ENCODE results near the gene ASMT.
A peak's percentile ranks its signal among the peaks of the same experiment; 100 is the strongest.

The ASMT gene

GRCh38 chrX:1592470-1593142, 22.3 kb upstream of the ASMT start:
- Mint-ChIP-seq H3K27me3 (no peaks in the 10 kb centered on the region), H3K9me3 (no peaks in the 10 kb centered on the region), H3K36me3 (peaks cover 6% of the 10 kb centered on the region), H3K27ac (peak overlapping the region; percentile 65), H3K4me3 (peak overlapping the region; percentile 92), H3K4me1 (peaks cover 25% of the 10 kb centered on the region)

GRCh38 chrX:1593286-1594271, 21.3 kb upstream of the ASMT start:
- peak overlapping the region; percentile 65 for H3K27ac Mint-ChIP-seq
- H3K9me3 Mint-ChIP-seq: no peaks in the 10 kb centered on the region
- peaks cover 6% of the 10 kb centered on the region for H3K36me3 Mint-ChIP-seq
- H3K27me3 Mint-ChIP-seq: no peaks in the 10 kb centered on the region
- H3K4me3 Mint-ChIP-seq: peak overlapping the region; percentile 92
- peaks cover 25% of the 10 kb centered on the region for H3K4me1 Mint-ChIP-seq

DNA sequence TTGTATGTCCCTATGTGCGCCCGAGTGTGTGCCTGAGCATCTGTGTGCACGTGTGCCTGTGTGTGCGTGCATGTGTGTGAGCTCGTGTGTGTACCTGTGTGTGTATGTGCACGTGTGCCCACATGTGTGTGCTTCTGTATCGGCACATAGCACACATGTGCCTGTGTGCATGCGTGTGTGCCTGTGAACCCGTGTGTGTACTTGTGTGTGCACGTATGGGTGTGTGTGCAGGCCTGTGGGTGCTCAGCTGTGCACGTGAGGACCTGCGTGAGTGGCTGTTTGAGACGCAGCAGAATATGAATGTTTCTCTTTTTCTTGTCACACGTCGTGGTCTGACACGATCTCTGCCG, 19.2 kb upstream of the ASMT start:
- Mint-ChIP-seq H3K27me3 (no peaks in the 10 kb centered on the region), H3K4me3 (peak overlapping the region; percentile 11), H3K36me3 (peaks cover 10% of the 10 kb centered on the region), H3K9me3 (no peaks in the 10 kb centered on the region), H3K4me1 (peaks cover 25% of the 10 kb centered on the region), H3K27ac (peak overlapping the region; percentile 62)

DNA sequence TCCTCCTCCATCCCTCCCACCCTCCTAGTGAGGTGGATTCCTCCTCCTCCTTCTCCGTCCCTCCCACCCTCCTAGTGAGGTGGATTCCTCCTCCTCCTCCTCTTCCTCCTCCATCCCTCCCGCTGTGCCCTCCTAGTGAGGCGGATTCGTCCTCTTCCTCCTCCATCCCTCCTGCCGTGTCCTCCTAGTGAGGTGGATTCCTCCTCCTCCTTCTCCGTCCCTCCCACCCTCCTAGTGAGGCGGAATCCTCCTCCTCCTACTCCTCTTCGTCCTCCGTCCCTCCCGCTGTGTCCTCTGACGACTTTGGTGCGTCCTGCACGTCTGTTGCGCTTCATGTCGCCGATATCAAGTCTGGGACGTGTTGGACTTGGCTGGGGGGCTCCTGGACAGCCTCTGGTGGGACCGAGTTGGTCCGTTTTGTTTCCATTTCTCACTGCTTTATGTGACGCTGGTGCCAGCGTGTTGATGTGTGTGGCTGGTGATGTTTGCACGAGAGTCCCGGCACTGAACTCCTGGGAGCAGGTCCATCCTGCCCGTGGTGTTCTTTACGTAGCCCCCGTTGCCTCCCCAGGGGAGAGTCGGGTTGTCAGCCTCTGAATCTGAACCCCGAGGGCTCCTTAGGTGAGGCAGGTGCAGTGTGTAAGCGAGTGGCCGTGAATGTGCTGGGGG, 18.0 kb upstream of the ASMT start:
- Mint-ChIP-seq H3K36me3 (peaks cover 14% of the 10 kb centered on the region), H3K27ac (peak overlapping the region; percentile 46), H3K4me1 (peaks cover 29% of the 10 kb centered on the region), H3K9me3 (no peaks in the 10 kb centered on the region), H3K4me3 (no peak overlapping the region), H3K27me3 (no peaks in the 10 kb centered on the region)

DNA sequence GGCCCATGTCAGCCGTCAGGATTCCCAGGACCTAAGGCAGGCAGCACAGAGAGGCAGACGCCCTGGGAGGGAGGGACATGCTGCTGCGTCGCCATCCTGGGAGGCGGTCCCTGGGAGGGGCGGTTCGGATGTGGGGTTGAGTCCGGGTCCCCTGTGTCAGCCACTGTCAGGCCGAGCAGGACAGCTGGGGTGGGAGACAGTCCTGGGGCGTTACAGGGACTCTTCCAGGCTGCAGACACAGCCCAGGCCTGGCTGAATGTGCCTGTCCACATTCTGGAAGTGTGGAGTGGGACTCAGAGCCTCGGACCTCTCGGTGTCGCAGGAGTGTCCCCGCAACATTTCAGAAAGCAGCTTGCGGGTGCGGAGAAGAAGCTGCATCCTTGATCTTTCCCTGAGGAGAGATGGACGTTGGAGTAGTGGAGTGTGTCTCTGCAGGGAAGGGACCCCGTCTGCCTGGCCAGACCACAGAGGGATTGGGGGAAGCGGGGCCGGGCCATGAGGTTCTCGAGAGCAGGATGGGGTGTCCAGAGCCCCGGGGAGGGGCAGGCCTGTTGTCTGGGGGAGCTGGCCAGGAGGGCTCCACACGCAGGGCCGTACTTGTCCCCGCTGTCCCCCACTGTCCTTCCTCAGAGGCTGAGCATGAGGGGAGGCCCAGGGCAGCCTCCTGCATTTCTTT, 17.4 kb upstream of the ASMT start:
- peaks cover 17% of the 10 kb centered on the region for H3K36me3 Mint-ChIP-seq
- no peaks in the 10 kb centered on the region for H3K27me3 Mint-ChIP-seq
- peaks cover 28% of the 10 kb centered on the region for H3K4me1 Mint-ChIP-seq
- H3K4me3 Mint-ChIP-seq: no peak overlapping the region
- no peak overlapping the region for H3K27ac Mint-ChIP-seq
- H3K9me3 Mint-ChIP-seq: no peaks in the 10 kb centered on the region

DNA sequence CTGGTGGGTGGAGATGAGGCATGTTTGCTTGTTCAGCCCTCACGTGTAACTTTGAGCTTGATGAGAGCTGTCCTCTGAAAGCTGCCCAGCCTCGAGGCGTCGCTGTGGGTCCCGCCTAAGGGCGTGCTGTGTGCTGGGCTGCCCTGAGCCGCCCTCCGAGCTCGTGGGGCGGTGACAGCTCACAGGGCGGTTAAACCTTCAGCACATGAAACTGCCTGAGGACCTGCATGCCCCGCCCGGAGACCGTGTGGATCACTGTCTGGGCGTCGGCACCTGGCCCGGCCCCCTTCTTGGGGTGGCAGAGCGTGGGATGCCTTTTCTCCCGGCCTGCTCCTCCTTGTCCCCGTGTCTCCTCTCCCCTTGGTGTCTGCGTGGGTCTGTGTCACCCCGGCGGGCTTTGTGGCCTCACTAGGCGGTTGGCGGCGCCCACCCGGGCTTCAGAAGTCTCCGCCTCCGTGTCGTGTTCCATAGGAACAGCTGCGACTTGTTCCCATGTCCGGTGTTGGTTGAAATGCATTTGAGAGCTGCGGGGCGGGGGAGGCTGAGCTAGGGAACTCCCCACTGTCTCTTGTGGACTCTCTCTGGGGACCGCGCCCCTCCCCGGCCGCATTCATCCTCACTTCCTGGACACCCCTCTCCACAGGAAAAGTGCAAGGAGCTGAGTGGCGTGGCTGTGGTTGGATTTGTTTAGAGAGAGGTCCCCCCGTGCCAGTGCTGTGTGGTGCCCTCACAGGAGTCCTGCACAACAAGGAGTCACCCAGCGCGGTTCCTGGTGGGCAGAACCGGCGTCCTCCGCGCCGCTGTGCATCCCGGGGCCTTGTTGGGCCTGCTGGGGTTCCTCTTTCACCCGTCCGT, 16.6 kb upstream of the ASMT start:
- Mint-ChIP-seq H3K4me3 (no peak overlapping the region), H3K36me3 (peaks cover 20% of the 10 kb centered on the region), H3K4me1 (peaks cover 20% of the 10 kb centered on the region), H3K27ac (no peak overlapping the region), H3K27me3 (no peaks in the 10 kb centered on the region), H3K9me3 (no peaks in the 10 kb centered on the region)

GRCh38 chrX:1598876-1599790, 15.7 kb upstream of the ASMT start:
- Mint-ChIP-seq H3K9me3 (no peaks in the 10 kb centered on the region), H3K4me1 (peaks cover 11% of the 10 kb centered on the region), H3K27me3 (no peaks in the 10 kb centered on the region), H3K4me3 (no peak overlapping the region), H3K27ac (no peak overlapping the region), H3K36me3 (peaks cover 21% of the 10 kb centered on the region)

- Mint-ChIP-seq H3K4me1 (peaks cover 7% of the 10 kb centered on the region), H3K4me3 (no peak overlapping the region), H3K9me3 (no peaks in the 10 kb centered on the region), H3K27me3 (no peaks in the 10 kb centered on the region), H3K27ac (no peak overlapping the region), H3K36me3 (peaks cover 21% of the 10 kb centered on the region)
Measured at GRCh38 chrX:1599791-1600405, 15.0 kb upstream of the ASMT start.

- peaks cover 3% of the 10 kb centered on the region for H3K4me1 Mint-ChIP-seq
- H3K9me3 Mint-ChIP-seq: no peaks in the 10 kb centered on the region
- H3K36me3 Mint-ChIP-seq: peaks cover 21% of the 10 kb centered on the region
- no peaks in the 10 kb centered on the region for H3K27me3 Mint-ChIP-seq
- no peak overlapping the region for H3K4me3 Mint-ChIP-seq
- no peak overlapping the region for H3K27ac Mint-ChIP-seq
Measured at GRCh38 chrX:1600406-1601050, 14.3 kb upstream of the ASMT start.

GRCh38 chrX:1601051-1601767, 13.7 kb upstream of the ASMT start:
- Mint-ChIP-seq H3K4me3 (no peak overlapping the region), H3K27ac (peak overlapping the region; percentile 46), H3K4me1 (peaks cover 3% of the 10 kb centered on the region), H3K9me3 (no peaks in the 10 kb centered on the region), H3K36me3 (peaks cover 21% of the 10 kb centered on the region), H3K27me3 (no peaks in the 10 kb centered on the region)

GRCh38 chrX:1601768-1602085, 13.1 kb upstream of the ASMT start:
- Mint-ChIP-seq H3K27me3 (no peaks in the 10 kb centered on the region), H3K4me3 (no peak overlapping the region), H3K36me3 (peaks cover 20% of the 10 kb centered on the region), H3K27ac (peak overlapping the region; percentile 46), H3K9me3 (no peaks in the 10 kb centered on the region), H3K4me1 (peaks cover 3% of the 10 kb centered on the region)

GRCh38 chrX:1602299-1602698, 12.6 kb upstream of the ASMT start:
- Mint-ChIP-seq H3K4me3 (no peak overlapping the region), H3K27me3 (no peaks in the 10 kb centered on the region), H3K9me3 (no peaks in the 10 kb centered on the region), H3K36me3 (peaks cover 17% of the 10 kb centered on the region), H3K27ac (no peak overlapping the region), H3K4me1 (peaks cover 3% of the 10 kb centered on the region)

DNA sequence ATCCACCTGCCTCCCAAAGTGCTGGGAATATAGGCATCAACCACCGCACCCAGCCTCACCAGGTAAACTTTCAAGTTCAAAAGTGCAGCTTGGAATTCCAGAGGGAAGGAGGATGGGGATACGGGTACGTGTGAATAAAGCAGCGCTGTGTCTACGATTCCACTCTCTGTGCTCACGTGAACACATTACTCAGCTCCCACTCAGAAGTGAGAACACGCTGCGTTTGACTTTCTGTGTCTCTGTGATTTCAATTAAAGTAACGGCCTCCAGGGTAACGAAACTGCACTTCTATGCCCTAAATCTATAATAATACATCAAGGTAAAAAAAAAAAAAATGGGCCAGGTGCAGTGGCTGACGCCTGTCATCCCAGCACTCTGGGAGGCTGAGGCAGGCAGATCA, 8.4 kb upstream of the ASMT start:
- Mint-ChIP-seq H3K4me1 (peaks cover 3% of the 10 kb centered on the region), H3K4me3 (no peak overlapping the region), H3K9me3 (no peaks in the 10 kb centered on the region), H3K27ac (no peak overlapping the region), H3K36me3 (peaks cover 11% of the 10 kb centered on the region), H3K27me3 (no peaks in the 10 kb centered on the region)
